Measurements from ENCODE around the gene RAB37.
A peak's percentile ranks its signal among the peaks of the same experiment; 100 is the strongest.

The RAB37 gene
- long read RNA-seq, donor 1, partial matches to known transcripts = 6 of 6 reads
- long read RNA-seq, donor 1, other reads (novel, unspliced or antisense) = 0 of 6 reads
- long read RNA-seq, donor 2, partial matches to known transcripts = 0 of 1 reads
- long read RNA-seq, donor 2, other reads (novel, unspliced or antisense) = 0 of 1 reads
- long read RNA-seq, donor 3, partial matches to known transcripts = 0 of 1 reads
- long read RNA-seq, donor 3, other reads (novel, unspliced or antisense) = 0 of 1 reads
- long read RNA-seq, donor 4 = 0 reads
- long read RNA-seq, donor 5 = 0 reads
- long read RNA-seq, donor 6 = 0 reads
- long read RNA-seq, donor 7 = 0 reads
- long read RNA-seq, donor 8, partial matches to known transcripts = 0 of 3 reads
- long read RNA-seq, donor 8, other reads (novel, unspliced or antisense) = 0 of 3 reads

GRCh38 chr17:74736513-74737298, at the start of gene RAB37:
Gene RAB37, plus strand, starts transcription at chr17:74737256. Its CDS starts 17 bp downstream, at chr17:74737273.
- peak; percentile 72 for DNase-seq

- no peak for DNase-seq
Measured at GRCh38 chr17:74687886-74688285, 49.2 kb upstream of the RAB37 start.

GRCh38 chr17:74690409-74690825, 46.6 kb upstream of the RAB37 start:
- no peak for DNase-seq

GRCh38 chr17:74691151-74691550, 45.9 kb upstream of the RAB37 start:
- DNase-seq = no peak

- DNase-seq = no peak
Measured at GRCh38 chr17:74694081-74694480, 43.0 kb upstream of the RAB37 start.

GRCh38 chr17:74695629-74696028, 41.4 kb upstream of the RAB37 start:
- DNase-seq = no peak

- DNase-seq = no peak
Measured at GRCh38 chr17:74697515-74697914, 39.5 kb upstream of the RAB37 start.

- DNase-seq = no peak
Measured at GRCh38 chr17:74698069-74698468, 39.0 kb upstream of the RAB37 start.

GRCh38 chr17:74699236-74699635, 37.8 kb upstream of the RAB37 start:
- DNase-seq = no peak

- DNase-seq = no peak
Measured at GRCh38 chr17:74702116-74702871, 34.8 kb upstream of the RAB37 start.

GRCh38 chr17:74703311-74703710, 33.7 kb upstream of the RAB37 start:
- DNase-seq = no peak

GRCh38 chr17:74704544-74704943, 32.5 kb upstream of the RAB37 start:
- DNase-seq = no peak

GRCh38 chr17:74711058-74711824, 25.8 kb upstream of the RAB37 start:
- DNase-seq = no peak

GRCh38 chr17:74712301-74712700, 24.8 kb upstream of the RAB37 start:
- no peak for DNase-seq

- DNase-seq = no peak
Measured at GRCh38 chr17:74712756-74713155, 24.3 kb upstream of the RAB37 start, which contains the start of gene CD300LF. Gene CD300LF, minus strand, starts transcription at chr17:74712923. Its CDS starts 57 bp downstream, at chr17:74712866.

GRCh38 chr17:74713171-74713755, 23.8 kb upstream of the RAB37 start:
- DNase-seq = no peak

- DNase-seq = no peak
Measured at GRCh38 chr17:74715144-74715543, 21.9 kb upstream of the RAB37 start.

- DNase-seq = no peak
Measured at GRCh38 chr17:74720506-74720905, 16.6 kb upstream of the RAB37 start.

GRCh38 chr17:74722782-74723181, 14.3 kb upstream of the RAB37 start:
- no peak for DNase-seq

GRCh38 chr17:74723891-74724290, 13.2 kb upstream of the RAB37 start:
- no peak for DNase-seq

- DNase-seq = no peak
Measured at GRCh38 chr17:74725111-74725510, 11.9 kb upstream of the RAB37 start.
